Dermis microvascular lymphatic vessel endothelial cell (primary cell): ENCODE measurements around the gene ACR. TPM values are rescaled to one million over a fixed set of nuclear protein-coding genes. Genes with fewer than 3 reads are reported as not detected.

Source experiments
- DNase-seq, 2 donors: peaks; one replicate each; pipeline versions ENCODE4 v3.0.0 to v3.0.0-alpha.2; 2010; ENCODE audit warnings: low read depth in 2 of 2
- total RNA-seq: library from RNA; depleted of rRNA; stranded (reverse); fragments of >200 nt; gene quantifications from 2 replicates; pipeline ENCODE4 v1.2.1, GENCODE V29; 2014

Gene ACR
- total RNA-seq: under 0.01 and 0.38 TPM in 2 replicates

DNA sequence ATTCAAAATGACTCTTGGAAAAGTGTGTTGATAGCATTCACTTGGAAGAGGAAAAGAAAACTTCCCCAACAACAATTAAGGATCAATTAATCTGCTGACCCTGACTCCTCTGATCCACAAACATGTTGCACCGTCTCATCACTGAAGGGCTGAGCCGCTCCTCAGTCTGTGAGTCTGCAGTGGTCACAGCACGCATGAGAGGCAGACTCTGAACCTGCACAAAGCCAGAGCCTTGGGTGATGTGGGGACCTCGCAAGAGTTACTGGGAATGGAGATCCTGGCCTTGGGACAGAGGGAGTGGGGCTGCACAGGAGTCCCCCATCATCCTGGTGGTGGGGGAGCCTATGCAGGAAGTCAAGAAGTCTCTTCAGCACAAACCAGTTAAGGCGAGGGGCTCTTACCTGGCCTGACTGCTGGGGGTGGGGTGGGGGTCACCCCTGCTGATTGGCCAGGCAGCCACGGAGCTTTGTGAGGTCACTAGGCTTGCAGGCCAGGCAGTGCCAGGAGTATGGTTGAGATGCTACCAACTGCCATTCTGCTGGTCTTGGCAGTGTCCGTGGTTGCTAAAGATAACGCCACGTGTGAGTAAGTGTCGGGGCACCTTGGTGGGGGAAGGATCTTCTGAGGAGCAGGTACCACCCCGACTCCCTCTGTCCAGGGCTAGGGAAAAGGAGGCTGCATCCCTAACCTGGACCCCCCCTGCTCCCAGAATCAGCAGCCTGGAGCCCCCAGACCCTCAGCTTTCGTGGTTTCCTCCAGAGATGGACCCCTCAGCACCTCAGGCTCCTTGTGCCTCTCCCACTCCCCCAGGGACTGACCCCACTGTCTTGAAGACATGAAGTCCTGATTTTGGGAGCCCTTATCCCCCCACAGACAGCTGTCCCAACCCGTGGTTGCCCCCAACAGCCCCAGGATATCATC is at the start of gene ACR:
Gene ACR (plus strand): TSS at position 477 of the 921 bp plus-strand sequence. CDS start 32 bp downstream, at position 509.
- no peak for DNase-seq

DNA sequence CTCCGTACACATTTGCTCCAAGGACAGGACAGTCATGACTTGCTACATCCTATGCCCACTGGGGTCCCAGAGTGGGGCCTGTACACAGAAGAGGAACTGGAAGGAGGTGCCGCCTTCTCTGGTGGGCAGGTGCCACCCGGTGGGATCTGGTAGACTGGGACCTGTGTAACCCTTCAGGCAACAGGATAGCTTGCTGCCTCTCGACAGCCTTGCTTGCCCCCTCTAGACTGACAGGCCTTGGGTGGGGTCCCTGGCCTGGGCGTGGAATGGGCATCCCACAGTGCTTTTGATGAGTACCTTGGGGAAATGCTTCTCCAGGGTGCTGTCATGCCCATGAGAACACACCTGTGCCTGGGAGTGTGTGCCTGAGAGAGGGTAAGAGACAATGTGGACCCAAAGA is 49.6 kb upstream of the ACR start:
- DNase-seq: no peak

DNA sequence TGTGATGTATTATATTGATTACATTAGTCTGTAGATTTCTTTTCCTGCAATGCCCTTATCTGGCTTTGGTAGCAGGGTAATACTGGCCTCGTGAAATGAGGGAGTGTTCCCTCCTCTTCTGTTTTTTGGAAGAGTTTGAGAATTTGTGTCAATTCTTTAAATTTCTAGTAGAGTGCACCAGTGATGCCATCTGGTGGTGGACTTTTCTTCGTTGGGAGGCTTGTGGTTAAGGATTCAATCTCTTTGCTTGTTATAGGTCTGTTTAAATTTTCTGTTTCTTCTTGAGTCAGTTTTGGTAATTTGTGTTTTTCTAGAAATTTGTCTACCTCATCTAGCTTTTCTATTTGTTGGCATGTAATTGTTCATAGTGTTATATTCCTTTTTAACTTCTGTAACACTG is 46.5 kb upstream of the ACR start:
- peak in 1 of 2 donors; percentile 60 for DNase-seq

DNA sequence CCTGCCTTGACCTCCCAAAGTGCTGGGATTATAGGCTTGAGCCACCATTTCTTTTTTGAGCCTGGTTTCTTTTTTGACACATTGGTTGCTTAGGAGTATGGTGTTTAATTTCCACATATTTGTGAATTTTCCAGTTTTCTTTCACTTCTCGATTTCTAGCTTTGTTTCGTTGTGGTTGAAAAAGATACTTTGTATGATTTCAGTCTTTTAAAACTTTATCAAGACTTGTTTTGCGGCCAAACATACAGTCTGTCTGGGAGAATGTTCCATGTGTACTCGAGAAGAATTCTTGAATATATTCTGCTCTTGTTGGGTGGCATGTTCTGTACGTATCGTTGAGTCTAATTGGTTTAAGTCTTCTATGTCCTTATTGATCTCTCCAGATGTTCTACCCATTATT is 44.5 kb upstream of the ACR start:
- no peak for DNase-seq

DNA sequence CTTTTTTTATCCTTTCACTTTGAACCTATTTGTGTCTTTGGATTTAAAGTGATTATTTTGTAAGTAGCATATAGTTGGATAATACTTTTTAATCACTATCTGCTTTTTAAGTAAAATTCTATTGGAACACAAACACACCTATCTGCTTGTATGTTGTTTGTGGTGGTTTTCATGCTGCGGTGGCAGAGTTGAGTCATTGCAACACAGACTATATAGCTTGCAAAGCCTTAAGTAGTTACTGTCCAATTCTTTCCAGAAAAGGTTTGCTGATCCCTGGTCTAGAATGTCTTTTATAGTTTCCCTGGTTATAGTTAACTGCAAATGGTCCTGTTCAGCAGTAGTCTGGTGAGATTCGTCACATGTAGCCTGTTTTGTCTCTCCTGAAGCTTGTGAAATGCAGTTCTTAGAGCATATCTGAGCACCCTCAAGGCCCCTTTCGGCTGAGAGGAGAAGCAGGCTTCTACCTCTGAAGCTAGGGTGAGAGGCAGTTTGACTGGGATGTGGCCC is 43.9 kb upstream of the ACR start:
- no peak for DNase-seq

DNA sequence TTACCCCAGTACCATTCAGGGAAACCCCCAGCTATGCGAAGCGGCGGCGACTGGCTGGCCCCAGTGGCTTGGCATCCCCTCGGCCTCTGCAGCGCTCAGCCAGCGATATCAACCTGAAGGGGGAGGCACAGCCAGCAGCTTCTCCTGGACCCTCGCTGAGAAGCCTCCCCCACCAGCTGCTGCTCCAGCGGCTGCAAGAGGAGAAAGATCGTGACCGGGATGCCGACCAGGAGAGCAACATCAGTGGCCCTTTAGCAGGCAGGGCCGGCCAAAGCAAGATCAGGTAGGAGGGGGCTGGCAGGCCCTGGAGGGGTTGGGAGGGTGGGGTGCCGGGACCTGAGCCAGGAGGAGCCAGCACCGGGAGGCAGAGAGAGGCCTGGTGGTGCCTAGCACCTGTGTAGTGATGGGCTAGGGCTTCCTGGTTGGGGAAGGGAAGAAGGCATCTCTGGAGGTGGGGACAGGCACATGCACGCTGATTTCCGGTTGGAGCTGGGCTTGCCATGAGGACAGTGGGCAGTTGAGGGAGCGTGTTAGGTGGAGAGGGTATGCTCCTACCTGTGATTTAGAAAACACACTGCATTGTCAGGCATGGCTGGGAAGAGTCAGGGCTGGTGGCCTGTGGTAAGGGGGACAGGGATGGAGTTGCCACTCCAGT is 43.1 kb upstream of the ACR start:
- no peak for DNase-seq

DNA sequence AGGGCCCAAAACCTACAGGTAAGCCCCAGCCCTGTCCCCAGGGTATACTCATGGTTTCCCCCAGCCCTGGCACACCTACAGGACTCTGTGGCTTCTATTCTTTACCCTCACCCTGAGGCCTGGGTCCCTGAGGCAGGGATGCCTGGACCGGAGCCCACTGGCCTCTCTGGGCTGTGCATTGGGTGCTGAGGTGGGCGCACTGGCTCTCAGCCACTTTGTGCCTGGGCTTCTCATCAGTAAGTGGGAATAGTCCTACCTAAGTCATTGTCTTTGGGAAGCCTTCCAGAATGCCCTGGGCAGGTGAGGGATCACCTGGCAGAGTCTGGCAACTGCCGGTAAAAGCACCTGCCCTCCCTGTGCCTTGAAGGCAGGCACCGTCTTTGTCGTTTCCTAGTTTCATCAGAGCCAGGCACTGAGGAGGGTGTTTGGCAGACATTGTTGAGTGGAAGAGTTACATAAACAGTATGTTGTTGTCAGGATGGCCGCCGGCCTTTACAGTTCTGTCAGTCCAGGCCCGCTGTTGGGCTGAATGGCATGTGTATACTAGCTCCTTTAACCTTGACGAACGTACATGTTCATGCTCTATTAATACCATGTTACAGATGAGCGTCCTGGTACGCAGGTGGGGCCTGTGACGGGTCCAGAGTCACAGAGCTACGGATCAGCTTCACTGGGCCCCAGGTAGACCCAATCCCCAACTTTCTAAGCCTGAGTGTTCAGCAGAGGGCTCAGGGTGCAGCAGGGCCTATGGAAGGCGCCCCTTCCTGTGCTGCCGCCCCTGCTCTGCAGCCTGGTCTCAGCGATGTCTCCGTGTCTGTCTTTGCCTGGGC is 42.4 kb upstream of the ACR start:
- no peak for DNase-seq

DNA sequence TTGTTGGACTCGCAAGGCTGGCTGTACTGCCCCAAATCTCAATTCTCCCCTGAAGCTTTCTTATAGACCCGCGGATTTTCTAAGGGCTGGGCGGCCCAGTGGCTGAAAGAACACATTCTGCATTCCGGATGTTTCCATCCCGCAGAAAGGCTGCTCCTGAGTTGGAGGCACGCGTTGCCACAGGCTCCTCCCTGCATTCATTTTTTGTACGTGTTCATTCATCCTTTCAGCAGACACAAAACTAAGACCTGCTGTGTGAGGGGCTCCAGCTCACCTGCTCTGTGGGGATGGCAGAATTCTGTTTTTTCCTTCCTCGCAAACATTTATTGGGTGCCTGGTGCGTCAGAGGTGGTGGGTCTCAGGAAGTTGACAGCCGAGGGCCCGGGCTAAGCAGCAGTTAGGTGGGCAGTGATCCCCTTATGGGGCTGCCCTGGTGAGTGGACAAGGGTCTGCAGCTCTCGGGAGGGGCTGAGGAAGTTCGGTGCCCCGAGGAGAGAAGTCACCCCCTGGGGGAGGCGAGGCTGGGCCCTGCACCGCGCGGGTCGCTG is 41.7 kb upstream of the ACR start:
- no peak for DNase-seq

DNA sequence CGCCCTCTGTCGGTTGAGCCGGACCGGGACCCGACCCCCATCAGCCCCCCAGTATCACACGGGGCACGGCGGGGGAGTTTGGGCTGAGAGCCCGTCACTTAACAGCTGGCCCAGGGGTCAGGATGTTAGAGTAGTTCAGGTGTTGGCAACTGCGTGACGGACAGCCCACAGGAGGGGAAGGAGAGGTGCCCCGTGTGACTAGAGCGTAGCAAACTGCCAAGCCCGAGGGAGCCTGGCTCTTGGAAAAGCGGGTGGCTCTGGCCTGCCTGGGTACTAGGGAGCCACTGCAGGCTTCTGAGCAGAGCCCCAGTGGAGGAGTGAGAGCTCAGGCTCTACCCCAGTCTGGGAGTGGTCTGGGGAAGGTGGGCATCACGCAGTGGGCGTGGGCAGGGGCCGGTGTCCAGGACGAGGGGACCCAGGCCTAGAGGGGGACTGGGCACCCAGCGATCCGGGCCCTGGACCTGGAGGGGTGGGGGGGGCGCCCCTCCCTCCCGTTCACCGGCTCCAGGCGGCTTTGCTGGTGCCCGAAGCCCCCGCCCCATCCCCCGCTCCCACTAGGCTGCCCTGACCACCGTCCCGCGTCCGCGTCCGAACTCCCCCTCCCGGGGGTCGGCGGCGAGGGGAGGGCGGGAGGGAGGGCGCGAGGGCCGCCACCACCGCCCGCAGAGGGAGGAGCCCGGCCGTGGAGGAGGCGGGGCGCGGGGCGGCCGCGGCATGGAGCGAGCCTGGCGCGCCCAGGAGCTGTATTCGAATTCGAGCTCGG is 41.0 kb upstream of the ACR start:
- DNase-seq: no peak

DNA sequence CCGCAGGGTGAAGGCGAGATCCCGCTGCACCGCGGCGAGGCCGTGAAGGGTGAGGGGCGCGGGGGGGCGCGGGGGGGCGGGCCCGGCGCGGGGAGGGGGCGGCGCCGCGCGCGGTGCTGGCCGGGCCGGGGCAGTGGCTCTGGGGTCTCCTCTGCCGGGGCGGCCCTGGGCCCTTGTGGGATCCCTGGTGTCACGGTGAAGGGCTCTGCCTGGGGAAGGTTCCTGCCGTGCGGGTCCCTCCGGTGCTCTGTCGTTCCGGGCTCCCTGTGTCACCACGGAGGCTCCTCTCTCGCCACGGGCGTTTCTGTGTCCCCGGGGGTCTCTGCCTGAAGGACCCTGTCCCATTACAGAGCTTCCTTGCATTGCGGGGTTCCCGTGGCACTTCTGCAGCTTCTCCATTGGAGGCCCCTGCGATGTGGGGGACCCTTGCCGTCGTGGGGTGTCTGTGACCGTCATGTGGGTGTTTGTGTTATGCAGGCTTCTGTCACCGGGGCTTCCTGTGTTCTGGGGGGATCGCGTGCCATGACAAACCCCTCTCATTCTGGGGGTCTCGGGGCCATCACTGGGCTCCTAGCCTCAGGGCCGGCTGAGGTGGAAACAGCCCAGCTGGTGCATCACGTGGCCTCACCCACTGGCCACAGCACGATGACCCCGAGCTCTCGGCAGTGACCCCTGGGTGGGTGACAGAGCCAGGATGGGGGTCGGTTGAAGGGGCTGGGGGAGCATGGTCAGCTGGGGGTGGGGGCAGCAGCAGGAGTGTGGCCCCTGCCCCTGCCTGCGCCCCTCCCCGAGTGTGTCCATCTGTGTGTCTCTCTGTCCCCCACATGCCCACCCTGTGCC is 40.1 kb upstream of the ACR start:
- DNase-seq: no peak

DNA sequence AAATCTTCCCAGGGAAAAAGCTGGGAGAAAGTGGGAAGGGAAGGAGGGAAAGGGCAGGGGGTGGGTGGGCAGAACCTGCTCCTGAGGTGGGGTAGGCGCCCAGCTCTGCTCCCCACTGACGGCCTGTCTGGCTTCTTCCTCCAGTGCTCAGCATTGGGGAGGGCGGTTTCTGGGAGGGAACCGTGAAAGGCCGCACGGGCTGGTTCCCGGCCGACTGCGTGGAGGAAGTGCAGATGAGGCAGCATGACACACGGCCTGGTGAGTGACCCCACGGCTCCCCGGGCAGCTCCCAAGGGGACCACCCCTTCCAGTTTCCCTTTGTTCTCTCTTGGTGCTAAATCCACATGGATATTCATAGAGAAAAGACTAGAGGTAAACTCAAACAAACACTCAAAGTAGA is 39.5 kb upstream of the ACR start:
- peak in 1 of 2 donors; percentile 72 for DNase-seq

DNA sequence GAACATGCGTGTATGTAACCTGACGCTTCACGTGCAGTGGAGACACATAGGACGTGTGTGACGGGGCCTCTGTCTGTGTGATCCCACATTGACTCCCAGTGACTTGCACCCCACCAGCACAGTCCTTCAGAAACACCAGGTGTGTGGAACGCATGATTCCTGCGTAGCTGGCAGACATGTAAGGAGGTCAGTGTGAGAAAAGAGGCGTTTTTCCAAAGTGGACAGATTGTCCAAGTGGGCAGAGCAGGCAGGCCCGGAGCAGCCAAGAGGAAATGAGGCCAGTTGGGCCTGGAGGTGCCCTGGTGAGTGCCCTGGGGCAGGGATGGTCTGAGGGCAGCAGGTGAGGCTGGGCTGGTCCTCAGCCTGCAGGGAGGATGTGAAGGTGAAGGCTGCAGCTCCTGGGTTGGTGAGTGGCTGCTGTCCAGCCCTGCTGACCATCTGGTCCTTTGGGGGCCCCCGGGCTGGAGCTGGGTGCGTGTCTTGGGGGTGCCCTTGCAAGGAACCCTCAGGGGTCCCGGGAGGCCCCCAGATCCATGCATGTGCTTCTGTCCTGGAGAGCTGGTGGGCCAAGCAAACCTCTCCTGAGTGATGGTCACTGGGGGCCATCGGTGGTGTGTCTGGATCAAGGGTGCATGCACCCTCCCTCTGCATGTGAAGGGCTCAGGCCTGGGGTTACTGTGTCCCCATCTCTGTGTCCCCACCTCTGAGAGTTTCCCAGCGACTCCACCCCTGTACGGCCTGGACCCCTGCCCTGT is 38.8 kb upstream of the ACR start:
- DNase-seq: no peak

DNA sequence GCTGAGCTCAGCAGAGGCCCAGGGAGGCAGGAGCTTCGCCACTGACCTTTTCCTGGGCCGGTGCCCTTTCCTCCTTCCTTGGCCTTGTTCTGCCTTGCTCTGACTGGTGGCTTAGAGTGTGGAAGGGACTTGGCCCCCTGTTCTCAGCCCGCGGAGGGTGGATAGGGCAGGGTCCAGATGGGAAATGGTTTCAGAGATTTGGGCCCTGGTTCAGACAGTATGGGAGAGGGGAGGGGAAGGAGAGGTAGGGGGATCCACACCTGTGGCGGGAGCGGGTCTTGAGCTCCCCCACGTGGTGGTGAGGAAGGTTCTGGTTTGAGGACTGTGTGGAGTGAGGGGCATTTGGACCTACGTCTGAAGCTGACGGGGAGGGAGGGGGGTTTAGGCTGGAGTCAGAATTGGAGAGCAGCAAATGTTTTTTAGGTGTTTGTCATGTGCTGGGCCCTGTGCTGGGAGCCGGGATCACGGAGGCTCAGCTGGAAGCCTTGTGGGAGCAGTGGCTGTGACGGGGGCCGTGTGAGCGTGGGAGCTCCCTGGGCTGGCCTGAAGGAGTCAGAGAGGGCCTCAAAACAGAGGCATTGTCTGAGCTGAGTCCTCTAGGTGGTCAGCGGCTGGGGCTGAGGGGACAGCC is 38.1 kb upstream of the ACR start:
- DNase-seq: no peak

DNA sequence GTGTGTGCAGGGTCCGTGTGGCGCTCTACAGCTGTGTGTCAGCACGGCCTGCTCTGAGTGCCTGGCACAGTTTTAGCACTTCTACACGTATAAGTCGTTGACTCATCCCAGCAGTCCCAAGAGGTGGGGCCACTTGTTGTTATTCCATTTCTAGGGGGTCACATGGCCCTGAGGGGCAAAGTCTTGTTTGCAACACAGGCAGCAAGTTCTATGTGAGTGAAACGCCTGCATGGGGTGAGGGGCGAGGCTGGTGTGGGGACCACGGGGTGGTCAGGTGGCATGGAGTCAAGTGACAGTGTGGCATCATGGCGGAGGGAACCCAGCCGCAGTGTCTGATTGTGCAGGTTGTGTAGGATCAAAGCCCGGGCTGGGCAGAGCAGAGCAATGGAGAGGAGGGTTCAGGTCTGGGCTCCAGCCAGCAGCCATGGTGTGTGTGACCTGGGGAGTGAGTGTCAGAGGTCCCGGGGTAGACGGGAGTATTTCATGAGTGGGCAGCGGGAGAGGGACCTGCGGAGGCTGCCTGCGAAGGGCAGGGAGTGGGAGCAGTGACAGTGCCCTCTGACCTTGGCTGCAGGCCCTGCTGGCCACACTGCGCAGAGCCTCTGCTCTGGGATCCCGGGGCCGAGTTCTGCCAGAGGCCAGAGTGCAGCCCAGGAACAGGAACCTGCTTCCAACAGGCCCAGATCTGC is 37.5 kb upstream of the ACR start:
- peak in 1 of 2 donors; percentile 69 for DNase-seq

DNA sequence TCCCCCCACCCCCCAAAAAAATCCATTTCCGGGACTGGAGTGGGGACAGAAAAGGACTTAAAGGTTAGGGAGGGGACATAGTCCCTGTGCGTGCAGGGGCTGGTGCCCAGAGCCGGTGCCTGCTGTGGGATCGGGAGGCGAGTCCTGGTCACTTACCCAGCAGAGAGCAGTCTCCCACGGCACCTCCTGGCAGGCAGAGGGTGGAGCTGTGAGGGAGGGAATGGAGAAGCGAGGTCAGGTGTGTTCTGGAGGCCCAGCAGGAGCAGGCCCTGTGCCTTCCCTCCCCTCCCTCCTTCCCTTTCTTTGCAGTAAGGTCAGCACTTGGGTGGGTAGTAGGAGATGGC is 37.0 kb upstream of the ACR start:
- DNase-seq: no peak

DNA sequence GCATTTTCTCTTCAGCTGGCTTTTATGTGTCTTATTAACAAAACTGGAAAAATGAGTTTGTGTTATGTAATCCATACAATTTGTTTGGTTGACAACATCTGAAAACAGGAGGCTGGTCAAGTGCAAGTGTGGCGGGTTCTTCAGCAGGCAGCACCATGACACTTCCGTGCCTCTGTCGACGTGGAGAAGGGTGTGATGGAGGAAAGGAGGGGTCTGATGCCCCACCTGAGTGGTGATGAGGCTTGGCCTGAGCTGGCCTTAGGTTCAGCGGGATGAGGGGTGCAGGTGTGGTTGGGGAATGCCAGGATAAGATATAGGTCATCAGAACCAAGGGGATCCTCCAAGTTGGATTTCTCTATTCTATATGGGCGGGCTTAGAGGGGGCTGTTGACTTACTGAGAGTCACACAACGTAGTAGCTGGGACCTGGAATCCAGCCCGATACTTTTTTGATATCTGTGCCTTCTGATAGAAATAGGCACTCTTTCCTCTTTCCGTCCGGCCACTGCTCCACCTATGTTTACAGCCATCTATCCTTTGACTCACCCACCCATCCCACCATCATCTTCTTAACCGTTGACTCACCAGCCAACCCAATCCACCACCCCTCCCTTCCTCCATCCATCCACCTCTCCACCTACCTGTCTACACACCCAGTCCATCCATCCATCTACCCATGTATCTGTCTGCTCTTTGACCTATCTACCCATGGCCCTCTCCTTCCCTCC is 36.4 kb upstream of the ACR start:
- DNase-seq: no peak

DNA sequence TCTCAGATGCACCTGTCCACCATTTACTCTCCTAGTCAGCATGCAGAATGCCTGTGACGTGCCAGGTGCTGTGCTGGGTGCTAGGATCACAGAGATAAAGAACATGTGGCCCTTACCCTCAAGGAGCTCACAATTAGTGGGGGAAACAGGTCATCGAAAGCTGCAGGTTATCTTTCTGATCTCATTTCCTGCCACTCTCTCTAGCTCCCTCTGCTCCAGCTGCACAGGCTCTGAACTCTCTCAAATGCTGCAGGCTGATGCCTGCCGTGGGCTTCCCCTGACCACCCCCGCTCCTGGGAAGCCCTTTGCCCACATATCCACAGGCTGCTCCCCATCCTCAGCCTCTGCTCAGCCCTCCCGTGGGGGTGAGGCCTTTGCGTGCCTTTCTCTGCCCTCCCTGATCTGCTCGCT is 35.7 kb upstream of the ACR start:
- no peak for DNase-seq
